ENCODE measurements around the gene EPHB1. TPM values are rescaled to one million over a fixed set of nuclear protein-coding genes. Genes with fewer than 3 reads are reported as not detected.

The EPHB1 gene
- polyA plus RNA-seq, 1 donor from 2014 or later, result 18.7 TPM

GRCh38 chr3:135226057-135226456, 431.0 kb downstream of the EPHB1 start:
- H2AFZ ChIP-seq (ENCODE audit: low read depth, low read length), result no peak overlapping the region
- no peak overlapping the region for H3K9ac ChIP-seq (ENCODE audit: low read length)
- H3K4me2 ChIP-seq (ENCODE audit: low read length), result no peak overlapping the region
- H3K9me3 ChIP-seq (ENCODE audit: low read length), result no peaks in the 10 kb centered on the region
- TF ChIP-seq, protein P1, sequence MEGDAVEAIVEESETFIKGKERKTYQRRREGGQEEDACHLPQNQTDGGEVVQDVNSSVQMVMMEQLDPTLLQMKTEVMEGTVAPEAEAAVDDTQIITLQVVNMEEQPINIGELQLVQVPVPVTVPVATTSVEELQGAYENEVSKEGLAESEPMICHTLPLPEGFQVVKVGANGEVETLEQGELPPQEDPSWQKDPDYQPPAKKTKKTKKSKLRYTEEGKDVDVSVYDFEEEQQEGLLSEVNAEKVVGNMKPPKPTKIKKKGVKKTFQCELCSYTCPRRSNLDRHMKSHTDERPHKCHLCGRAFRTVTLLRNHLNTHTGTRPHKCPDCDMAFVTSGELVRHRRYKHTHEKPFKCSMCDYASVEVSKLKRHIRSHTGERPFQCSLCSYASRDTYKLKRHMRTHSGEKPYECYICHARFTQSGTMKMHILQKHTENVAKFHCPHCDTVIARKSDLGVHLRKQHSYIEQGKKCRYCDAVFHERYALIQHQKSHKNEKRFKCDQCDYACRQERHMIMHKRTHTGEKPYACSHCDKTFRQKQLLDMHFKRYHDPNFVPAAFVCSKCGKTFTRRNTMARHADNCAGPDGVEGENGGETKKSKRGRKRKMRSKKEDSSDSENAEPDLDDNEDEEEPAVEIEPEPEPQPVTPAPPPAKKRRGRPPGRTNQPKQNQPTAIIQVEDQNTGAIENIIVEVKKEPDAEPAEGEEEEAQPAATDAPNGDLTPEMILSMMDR (IDR thresholded peaks at IDR 0.05; ENCODE audit: poor library complexity, severe bottlenecking), result no peak
- no peak for TF ChIP-seq EZH2 (IDR thresholded peaks at IDR 0.05; ENCODE audit: borderline replicate concordance, insufficient read depth, low read length, poor library complexity, severe bottlenecking)
- no peak for TF ChIP-seq SMC3 (conservative IDR thresholded peaks at IDR 0.05; ENCODE audit: poor library complexity)
- TF ChIP-seq RAD21 (conservative IDR thresholded peaks at IDR 0.05), result no peak
- TF ChIP-seq, protein P2, sequence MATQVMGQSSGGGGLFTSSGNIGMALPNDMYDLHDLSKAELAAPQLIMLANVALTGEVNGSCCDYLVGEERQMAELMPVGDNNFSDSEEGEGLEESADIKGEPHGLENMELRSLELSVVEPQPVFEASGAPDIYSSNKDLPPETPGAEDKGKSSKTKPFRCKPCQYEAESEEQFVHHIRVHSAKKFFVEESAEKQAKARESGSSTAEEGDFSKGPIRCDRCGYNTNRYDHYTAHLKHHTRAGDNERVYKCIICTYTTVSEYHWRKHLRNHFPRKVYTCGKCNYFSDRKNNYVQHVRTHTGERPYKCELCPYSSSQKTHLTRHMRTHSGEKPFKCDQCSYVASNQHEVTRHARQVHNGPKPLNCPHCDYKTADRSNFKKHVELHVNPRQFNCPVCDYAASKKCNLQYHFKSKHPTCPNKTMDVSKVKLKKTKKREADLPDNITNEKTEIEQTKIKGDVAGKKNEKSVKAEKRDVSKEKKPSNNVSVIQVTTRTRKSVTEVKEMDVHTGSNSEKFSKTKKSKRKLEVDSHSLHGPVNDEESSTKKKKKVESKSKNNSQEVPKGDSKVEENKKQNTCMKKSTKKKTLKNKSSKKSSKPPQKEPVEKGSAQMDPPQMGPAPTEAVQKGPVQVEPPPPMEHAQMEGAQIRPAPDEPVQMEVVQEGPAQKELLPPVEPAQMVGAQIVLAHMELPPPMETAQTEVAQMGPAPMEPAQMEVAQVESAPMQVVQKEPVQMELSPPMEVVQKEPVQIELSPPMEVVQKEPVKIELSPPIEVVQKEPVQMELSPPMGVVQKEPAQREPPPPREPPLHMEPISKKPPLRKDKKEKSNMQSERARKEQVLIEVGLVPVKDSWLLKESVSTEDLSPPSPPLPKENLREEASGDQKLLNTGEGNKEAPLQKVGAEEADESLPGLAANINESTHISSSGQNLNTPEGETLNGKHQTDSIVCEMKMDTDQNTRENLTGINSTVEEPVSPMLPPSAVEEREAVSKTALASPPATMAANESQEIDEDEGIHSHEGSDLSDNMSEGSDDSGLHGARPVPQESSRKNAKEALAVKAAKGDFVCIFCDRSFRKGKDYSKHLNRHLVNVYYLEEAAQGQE (IDR thresholded peaks at IDR 0.05; ENCODE audit: borderline replicate concordance), result no peak
- no peaks in the 10 kb centered on the region for H3K27me3 ChIP-seq (ENCODE audit: insufficient read depth, low read depth, low read length)
- H3K4me3 ChIP-seq (ENCODE audit: low read length), result no peak overlapping the region
- H4K20me1 ChIP-seq (ENCODE audit: insufficient read depth), result no peaks in the 10 kb centered on the region
- no peak overlapping the region for H3K27ac ChIP-seq (ENCODE audit: low read length)
- no peaks in the 10 kb centered on the region for H3K9me2 ChIP-seq (ENCODE audit: insufficient read depth, low read length)
- no peaks in the 10 kb centered on the region for H3K79me2 ChIP-seq (replicated peaks; ENCODE audit: insufficient read depth, low read length)
- H3F3A ChIP-seq (ENCODE audit: insufficient read depth, low read length, poor library complexity, severe bottlenecking), result no peaks in the 10 kb centered on the region
- H3K36me3 ChIP-seq (ENCODE audit: insufficient read depth, low read length), result no peaks in the 10 kb centered on the region

DNA sequence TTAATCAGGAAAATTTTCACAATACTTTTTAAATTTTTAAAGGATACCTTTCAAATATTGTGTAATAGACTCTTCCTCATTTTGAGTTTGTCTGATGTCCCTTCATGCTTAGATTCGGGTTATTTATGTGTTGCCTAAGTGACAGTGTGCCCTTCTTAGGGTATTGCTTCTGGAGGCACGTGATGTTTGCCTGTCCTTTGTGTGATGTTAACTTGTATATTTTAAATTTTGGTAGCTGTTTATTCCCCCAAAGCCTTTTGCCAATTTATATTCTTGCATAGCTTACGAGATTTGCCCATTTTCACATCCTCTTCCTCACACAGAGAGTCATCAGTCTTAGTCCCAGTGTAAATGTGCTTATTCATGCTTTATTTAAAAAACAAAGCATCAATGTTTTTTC, 433.1 kb downstream of the EPHB1 start:
- Histone ChIP-seq H2AFZ (ENCODE audit: low read depth, low read length) (no peak overlapping the region), H3K9me3 (ENCODE audit: low read length) (no peaks in the 10 kb centered on the region), H3K79me2 (replicated peaks; ENCODE audit: insufficient read depth, low read length) (no peaks in the 10 kb centered on the region), H3K36me3 (ENCODE audit: insufficient read depth, low read length) (no peaks in the 10 kb centered on the region), H3K4me2 (ENCODE audit: low read length) (no peak overlapping the region), H4K20me1 (ENCODE audit: insufficient read depth) (no peaks in the 10 kb centered on the region), H3K27ac (ENCODE audit: low read length) (peak overlapping the region; percentile 59), H3K9ac (ENCODE audit: low read length) (no peak overlapping the region), H3K4me3 (ENCODE audit: low read length) (no peak overlapping the region), H3K27me3 (ENCODE audit: insufficient read depth, low read depth, low read length) (no peaks in the 10 kb centered on the region), H3F3A (ENCODE audit: insufficient read depth, low read length, poor library complexity, severe bottlenecking) (no peaks in the 10 kb centered on the region), H3K9me2 (ENCODE audit: insufficient read depth, low read length) (no peaks in the 10 kb centered on the region)
- no peak for TF ChIP-seq POLR2AphosphoS5 (IDR thresholded peaks at IDR 0.05)
- TF ChIP-seq, protein P2 (IDR thresholded peaks at IDR 0.05; ENCODE audit: borderline replicate concordance), result no peak
- TF ChIP-seq, protein P1 (IDR thresholded peaks at IDR 0.05; ENCODE audit: poor library complexity, severe bottlenecking), result no peak
- TF ChIP-seq EP300 (conservative IDR thresholded peaks at IDR 0.05; ENCODE audit: poor library complexity, severe bottlenecking), result no peak
- TF ChIP-seq SMC3 (conservative IDR thresholded peaks at IDR 0.05; ENCODE audit: poor library complexity), result no peak
- no peak for TF ChIP-seq RAD21 (conservative IDR thresholded peaks at IDR 0.05)
- TF ChIP-seq MXI1 (conservative IDR thresholded peaks at IDR 0.05; ENCODE audit: poor library complexity, severe bottlenecking), result no peak
- TF ChIP-seq EZH2 (IDR thresholded peaks at IDR 0.05; ENCODE audit: borderline replicate concordance, insufficient read depth, low read length, poor library complexity, severe bottlenecking), result no peak
- no peak for TF ChIP-seq TAF1 (IDR thresholded peaks at IDR 0.05; ENCODE audit: low read depth)
